Stimulated activated CD4-positive, alpha-beta T cell treated with anti-CD3 and anti-CD28 coated beads, Interleukin-2, amount 100 ng/mL, for 24 hours (primary cell): ENCODE measurements around the gene CD247.
A peak's percentile ranks its signal among the peaks of the same experiment; 100 is the strongest.

Source experiments
- DNase-seq, 2 donors: peaks; one replicate each; pipeline ENCODE4 v3.0.0-alpha.2; 2020

Gene CD247

DNA sequence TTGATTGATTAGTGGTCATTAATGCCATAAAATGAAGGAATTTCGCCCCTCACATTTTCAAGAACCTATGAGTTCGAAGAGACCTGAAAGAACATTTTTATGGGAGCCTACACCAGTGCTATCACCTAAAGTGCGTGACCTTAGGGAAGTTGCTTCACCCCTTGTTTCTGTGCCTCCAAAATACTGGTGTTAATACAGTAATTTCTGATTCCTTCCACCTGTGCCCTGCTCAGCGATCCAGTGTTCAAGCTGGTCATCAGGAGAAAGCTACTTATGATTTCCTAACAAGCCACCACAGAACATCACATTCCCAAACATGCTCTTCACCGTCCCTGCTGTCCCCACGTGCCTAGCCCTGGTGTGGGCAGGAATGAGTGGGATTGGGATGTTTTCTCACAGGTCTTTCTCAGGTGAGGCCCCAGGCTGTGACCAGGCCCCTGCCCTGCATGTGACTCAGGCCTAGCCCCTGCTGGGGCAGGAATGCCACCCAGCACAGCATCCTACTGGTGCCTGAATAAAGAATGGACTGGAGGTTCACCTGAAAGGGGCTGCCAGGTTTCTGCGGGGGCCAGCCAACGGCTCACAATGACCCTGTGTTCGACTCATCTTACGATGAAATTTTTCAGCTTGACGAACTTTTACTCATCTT, 60.3 kb downstream of the CD247 start:
- no peak for DNase-seq

DNA sequence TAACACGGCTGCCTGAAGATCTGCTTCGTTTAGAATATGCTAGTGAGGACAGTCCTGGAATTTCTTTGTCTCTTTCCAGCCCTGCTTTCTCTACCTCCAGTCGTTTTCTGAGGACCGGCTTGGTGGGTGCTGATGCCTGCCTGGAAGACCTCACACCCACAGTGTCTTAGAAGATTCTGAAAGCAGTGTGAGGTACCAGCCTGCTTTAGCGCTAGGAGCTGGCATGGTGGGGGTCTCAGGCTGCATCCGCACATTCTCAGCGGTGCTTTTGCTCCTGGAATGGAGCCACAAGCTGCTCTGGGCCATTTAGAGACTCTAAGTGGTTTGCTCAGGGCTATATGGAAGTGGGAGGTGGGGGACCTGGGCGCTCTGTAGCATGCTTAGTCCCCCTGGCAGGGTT, 61.4 kb downstream of the CD247 start:
- DNase-seq, result no peak

GRCh38 chr1:167456524-167456923, 61.8 kb downstream of the CD247 start:
- no peak for DNase-seq

DNA sequence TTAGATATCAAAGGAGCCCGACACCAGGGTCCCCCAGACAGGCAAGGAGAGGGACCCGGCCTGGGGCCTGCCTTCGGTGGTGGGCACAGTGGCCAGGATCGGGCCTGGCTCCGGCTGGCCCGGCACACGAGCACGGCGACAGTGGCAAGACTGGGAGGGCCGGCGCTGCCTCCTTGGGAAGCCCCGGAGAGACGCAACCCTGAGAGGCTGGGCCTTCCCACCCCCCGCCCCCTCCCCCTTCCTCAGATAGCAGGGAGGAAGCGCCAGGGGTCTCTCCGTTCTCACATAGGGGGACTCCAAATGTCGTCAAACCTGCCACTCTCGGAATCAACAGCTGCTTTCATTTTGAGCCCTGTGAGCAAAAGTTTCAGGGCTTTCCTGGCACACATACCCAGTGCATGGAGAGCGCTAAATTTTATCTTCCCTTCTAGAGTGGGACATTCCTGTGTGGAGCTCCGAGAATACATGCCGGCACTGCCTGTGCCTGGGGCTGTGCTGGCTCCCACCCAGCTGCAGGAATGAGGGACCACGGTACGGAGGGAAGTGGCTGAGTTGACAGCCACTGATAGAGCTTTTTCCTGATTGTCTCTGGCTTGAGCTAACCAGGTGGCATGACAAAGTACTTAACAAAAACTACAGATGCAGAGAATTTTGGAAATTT, 62.4 kb downstream of the CD247 start:
- peak; percentile 47 to 51 for DNase-seq

DNA sequence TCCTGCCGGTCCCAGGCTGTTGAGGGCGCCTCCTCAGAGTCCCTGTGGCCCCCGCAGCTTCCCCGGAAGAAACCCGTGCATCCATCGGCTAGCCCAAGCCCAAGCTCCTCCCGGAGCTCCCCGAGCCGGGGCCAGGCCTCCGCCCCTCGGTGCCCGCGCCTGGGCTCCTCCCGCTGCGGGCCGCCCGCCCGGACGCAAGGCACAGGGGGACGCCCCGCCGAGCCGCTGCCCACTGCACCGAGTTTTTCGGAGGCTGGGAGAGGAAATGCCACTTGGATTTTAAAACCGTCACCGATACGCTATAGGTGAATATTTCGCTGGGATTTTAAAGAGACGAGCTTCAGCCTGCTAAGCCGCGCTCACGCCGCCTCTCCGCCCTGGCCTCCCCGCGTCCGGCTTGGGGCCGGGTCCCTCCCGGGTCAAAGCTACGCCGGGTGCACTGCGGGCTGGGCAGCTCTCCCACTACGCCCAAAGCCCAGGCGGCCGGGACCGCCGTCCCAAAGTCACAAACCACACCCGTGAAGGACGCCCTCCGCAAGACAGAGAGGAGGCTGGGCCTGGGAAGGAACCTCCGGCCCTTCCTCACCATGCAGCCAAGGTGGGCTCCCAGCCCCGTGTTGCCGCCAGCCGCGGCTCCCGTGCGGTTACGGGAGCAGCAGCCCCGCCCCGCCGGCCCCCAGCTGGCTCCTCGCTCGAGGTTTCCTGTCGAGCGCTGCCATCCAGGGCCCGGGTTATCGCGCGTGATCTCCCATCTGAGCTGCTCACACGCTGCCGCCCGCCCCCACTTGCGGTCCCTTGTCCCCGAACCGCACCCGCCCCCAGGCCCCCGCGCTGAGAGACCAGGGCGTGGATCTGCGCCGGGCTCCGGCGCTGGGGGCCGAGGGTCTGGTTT, 63.2 kb downstream of the CD247 start:
- peak; percentile 79 to 82 for DNase-seq

DNA sequence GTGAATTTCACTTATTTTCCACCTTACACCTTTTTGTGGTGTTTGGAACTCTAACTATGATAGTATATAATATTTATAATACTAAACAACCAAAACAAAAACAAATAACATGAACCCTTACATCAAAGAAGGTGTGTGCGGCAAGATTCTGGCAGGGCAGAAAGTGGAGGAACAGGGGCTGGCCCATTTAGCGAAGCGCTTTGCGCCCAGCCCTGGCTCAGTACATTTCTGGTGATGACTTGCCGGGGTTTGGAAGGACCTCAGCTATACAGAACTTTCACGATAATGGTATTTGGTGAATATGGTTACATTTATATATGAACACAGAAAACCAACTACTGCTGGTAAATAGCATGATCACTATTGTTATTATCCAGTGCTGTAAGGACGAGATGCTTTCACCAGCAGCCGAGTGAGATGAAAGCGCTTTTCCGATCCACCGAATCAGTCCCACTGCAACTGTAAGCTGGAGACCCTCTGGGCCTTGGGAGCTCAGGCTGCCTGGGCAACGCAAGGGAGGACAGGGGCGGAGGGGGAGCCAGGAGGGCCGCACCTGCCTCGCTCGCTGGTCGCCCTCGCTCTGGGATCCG, 63.9 kb downstream of the CD247 start:
- peak in 1 of 2 donors; percentile 43 for DNase-seq

- no peak for DNase-seq
Observed at GRCh38 chr1:167453123-167453522, 65.2 kb downstream of the CD247 start.

DNA sequence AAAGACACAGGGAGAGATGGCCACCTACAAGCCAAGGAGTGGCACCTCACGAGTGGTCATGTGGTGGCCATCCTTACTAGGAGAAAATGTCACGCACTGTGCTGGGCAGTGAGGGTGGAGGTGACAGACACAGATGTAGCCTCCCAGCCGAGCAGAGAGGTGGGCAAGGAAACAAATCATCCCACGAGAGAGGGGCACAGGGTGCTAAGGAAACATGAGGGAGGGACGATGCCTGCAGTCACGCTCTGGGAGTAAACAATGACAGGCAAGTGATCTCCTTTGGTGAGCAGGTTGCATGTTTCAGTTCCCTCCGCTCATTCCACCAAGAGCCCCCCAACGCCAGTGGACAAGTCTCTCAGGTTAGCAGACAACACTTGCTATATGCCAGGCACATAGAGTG, 65.8 kb downstream of the CD247 start:
- no peak for DNase-seq

- no peak for DNase-seq
Observed at GRCh38 chr1:167450843-167451242, 67.5 kb downstream of the CD247 start.

DNA sequence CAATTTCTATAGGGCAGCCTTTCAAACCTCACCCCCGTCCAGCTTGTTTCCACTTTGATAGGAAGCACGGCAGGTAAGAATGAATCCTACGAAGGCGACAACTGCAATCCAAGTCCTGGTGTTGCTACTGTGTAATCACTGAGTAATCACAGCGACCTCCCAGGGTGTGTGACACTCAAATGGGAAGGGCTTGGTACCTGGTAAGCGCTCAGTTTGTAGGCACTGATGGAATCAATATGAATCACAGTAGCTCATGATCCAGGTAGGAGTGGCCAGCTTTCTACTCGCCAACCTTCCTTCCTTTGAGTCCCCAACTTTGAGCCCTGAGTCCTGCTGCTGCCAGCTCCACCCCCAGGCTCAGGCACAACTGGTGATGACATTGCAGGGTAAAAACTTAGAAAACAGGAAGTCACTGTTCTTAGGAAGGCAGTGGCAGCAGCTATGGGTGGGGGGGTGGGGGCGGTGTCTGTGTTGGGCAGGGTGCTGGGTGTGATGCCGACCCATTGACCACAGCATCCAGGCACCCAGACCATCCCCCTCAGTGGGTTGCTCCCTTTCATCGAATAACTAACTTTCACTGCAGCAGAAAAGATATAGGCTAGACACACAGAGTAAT, 70.7 kb downstream of the CD247 start:
- DNase-seq, result peak; percentile 70 to 73

DNA sequence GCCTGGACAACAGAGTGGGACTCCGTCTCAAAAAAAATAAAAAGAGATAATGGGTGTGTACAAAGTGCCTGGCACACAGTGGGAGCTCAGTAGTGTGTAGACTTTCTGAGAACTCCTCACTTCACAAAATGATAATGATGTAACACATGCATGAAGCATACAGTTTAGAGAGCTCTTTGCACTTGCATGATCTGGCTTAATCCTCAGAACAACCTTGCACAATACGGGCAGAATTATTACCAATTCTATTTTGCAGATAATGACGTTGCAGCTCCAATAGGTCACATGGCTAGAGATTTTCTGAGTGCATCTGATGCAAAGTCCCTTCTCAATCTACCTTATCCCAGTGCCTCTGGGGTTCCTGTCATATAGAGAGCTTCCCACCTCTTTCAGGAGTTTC, 71.4 kb downstream of the CD247 start:
- no peak for DNase-seq

DNA sequence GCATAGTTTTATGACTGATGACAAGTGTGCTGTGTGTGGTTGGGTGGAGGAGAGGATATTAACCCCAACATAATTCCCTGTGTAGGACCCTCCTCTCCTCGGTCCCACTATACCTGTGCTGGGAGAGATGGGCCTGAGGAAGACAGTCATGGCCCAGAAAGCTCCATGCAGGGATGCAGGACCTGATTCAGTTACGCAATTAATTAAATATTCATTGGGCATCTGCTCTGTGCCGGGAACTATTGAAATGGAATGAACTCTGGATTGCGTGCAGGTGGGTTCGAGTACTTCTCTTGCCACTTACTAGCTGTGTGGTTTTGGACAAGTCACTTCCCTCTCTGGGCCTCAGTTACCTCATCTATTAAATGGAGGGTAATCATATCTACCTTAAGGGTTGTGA, 74.6 kb downstream of the CD247 start:
- DNase-seq, result peak in 1 of 2 donors; percentile 6

- peak in 1 of 2 donors; percentile 14 for DNase-seq
Observed at GRCh38 chr1:167442854-167443565, 75.3 kb downstream of the CD247 start.

GRCh38 chr1:167442142-167442848, 76.0 kb downstream of the CD247 start:
- peak; percentile 90 to 91 for DNase-seq

DNA sequence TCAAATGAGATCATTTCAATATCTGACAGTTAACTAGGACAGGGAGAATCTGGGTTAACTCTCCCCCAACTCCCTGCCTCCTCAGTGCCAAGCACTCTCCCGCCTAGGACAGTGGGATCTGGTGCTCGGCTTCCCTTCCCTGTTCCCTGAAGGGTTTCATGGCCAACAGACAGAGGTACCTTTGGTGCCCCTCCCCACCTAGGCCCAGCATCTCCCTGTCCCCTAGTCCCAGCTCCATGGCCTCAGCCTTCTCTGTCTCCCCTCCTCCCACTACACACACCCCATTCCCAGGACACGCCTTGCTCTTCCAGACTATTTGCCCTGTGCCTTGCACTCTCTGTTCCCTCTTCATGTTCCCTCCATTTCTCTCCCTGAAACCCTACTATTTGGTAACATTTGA, 77.1 kb downstream of the CD247 start:
- DNase-seq, result no peak

- peak in 1 of 2 donors; percentile 14 for DNase-seq
Observed at GRCh38 chr1:167440776-167441175, 77.6 kb downstream of the CD247 start.

DNA sequence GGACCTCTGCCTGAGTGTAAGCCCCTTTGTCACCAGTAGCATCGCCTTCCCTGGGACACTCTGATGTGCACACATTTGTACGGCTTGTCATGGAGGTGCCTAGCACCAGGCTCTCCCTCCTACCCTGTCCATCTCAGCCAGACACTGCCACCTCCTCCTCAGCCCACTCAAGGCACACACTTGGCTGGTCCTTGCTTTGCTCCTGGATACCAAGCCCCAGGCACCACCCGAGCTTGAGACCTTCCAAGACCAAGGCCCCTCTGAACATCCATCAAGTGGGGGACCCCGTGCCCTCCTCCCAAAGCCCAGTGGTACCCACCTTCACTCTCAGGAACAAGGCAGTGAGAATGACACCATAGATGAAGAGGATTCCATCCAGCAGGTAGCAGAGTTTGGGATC, 78.0 kb downstream of the CD247 start:
- DNase-seq, result peak in 1 of 2 donors; percentile 16

DNA sequence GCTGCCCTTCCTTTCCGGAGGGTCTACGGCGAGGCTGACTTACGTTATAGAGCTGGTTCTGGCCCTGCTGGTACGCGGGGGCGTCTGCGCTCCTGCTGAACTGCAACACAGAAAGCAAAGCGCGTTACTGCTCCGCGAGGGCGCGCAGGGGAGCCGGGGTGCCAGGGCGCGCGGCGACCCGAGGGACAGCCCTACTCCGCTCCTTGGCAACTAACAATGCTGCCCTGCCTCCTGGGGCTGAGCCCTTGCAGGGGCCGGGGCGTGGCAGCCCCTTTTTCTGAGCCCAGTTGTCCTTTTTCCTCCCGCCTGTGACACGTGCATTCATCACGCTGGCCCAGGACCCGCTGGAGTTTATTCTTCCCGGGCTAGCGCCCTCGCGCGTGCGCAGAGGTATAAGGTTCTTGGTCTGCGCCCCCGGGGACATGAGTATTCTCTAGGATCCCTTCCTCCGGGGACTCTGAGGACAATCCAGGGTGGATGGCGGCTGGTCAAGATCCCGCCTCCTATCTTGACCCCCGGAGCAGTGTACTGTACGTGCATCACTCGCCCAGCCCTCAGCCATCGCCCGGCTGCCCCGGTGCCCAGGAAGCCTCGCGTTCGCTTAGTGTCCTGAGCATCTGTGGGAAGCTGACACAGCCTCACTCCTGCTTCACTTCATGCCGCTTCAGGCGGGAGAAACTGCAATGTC, 78.9 kb downstream of the CD247 start:
- peak; percentile 32 to 47 for DNase-seq

- DNase-seq, result peak in 1 of 2 donors; percentile 21
Observed at GRCh38 chr1:167438171-167439138, 79.9 kb downstream of the CD247 start.

- peak in 1 of 2 donors; percentile 17 for DNase-seq
Observed at GRCh38 chr1:167435484-167435883, 82.8 kb downstream of the CD247 start.
